Suppressor macrophage treated with lipopolysaccharide for 1 hour (primary cell): ENCODE measurements around the gene MRGPRE.
"Not testable (repeated sequence)": the region's sequence is repeated elsewhere in the genome, so short reads cannot be mapped to it uniquely, and the experiment has no call there.

ENCODE experiments used
- DNase-seq, 3 donors: peaks; one replicate each; pipeline ENCODE4 v3.0.0-alpha.2; 2020 to 2022

MRGPRE gene, protein sequence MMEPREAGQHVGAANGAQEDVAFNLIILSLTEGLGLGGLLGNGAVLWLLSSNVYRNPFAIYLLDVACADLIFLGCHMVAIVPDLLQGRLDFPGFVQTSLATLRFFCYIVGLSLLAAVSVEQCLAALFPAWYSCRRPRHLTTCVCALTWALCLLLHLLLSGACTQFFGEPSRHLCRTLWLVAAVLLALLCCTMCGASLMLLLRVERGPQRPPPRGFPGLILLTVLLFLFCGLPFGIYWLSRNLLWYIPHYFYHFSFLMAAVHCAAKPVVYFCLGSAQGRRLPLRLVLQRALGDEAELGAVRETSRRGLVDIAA

DNA sequence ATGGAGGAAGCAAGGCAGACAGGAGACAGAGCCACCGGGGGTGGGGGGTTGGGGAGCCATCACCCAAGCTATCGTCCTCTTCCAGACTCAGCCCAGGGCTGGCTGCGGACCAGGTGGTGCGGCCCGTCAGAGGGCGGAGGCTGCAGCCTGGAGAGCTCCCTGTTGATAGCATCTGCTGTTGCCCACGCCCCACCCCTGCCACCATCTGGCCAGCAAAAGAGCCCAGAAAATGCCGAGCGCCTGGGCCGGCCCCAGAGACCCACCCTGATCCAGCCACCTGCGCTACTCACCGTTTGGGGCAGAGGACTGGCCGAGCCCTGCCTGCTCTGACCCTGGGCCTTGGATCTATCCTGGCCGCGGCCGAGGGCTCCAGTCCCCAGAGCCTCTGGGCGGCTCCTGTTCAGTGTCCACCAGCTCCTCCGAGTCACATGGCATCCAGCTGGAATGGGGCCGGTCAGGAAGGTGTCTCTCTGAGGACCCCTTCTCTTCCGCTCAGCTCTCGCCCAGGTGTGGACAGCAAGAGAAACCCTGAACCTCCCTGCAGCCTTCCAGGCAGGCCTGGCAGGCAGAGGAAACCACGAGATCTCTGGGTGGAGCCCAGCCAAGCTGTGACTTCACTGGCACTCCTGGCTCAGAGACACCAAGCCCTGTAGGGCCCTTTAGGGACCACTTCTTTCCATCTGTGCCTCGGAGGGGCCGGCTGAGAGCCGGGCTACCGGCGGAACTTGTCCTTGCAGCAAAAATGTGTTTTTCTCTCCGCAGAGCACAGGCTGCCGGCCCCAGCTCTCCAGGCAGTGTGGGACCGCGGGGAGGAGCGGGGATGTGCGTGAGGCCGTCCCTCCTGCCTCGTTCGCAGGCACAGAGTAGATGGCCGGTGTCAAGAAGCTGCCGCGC is at the start of gene MRGPRE:
TSS of gene MRGPRE (minus strand) at position 567 of the 894 bp plus-strand sequence. CDS start 3,618 bp downstream, outside the sequence.
- DNase-seq: no peak

DNA sequence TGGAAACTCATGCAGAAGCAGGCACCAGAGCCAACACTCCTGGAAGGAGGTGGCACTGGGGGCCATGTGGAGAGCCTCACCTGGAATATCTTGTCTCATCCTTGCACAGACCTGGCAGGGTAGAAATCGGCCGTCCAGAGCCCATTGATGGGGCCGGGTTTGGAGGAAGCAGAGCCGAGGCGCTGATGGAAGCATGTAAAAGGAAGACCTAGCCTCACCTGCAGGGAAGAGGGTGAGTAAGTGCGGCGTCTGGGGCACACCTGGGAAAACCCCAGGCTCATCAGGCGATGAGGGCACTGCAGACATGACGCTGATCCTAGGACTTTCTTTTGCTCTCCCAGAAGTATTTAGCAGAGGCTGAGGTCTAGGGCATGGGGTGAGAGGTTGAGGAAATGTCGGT is 48.9 kb upstream of the MRGPRE start:
- DNase-seq: not testable (repeated sequence)

DNA sequence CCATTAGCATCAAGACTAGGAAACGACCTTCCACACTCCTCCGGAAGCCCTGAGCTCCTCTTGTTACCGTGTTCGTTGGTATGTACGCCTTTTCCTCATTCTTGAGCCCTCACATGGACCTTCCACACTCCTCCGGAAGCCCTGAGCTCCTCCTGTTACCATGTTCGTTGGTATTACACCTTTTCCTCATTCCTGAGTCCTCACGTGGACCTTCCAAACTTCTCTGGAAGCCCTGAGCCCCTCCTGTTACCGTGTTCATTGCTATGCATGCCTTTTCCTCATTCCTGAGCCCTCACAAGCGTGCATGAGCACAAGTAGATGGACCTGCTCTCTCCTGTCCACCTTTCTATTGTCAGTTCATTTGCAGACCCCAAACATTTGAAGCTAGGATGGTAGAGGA is 48.4 kb upstream of the MRGPRE start:
- DNase-seq: not testable (repeated sequence)

DNA sequence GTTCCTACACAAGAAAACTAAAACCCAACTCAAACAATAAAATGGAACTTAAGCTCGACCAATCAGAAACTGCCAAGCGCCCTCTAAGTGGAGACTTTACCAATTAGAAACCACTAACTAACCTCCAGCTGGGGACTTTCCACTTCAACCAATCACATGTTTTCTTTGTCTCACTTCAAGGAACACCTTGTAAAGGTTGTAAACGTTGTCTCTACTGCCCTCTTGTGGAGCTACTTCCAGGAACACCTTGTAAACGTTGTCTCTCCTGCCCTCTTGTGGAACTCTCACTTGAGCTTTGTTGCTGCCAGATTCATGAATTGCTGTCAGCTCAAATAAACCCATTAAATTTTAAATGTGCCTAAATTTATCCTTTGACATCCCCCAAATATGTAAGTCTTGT is 46.7 kb upstream of the MRGPRE start:
- not testable (repeated sequence) for DNase-seq

DNA sequence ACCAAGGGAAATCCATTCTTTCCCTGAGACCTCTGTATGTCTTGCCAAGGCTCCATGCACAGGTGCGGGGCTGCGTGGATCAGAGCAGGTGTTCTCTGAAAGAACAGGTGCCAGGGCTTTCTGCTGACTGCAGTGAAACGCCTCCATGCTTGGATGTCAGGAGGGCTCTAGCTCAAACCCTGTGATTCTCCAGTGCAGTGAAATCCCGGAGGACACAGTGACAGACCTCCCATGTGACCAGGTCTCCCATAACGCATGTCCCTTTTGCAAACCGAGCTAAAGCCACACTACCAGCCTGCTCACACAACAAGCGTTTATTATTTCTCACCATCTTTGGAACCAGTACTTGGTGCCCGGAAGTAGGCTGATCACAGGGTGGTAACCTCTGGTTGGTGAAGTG is 41.4 kb upstream of the MRGPRE start:
- not testable (repeated sequence) for DNase-seq

DNA sequence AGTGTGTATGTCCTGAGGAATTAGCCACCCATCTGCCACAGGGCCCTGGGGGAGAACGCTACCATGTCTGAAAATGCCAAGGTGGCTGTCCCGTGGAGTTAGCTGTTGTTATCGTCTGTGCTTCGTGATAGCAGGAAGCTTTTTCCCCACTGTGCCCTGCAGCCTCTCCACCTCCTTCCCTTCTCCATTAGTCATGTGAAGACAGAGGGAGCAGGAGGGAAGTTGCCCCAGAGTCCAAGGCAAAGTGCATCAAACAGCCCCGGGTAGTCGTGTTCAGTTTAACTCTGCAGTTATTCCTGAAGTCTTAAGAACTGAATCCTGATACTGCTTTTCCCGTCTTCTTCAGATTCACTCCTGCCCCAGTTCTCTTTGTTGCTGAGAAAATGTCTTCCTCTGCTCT is 30.3 kb upstream of the MRGPRE start:
- DNase-seq: not testable (repeated sequence)

DNA sequence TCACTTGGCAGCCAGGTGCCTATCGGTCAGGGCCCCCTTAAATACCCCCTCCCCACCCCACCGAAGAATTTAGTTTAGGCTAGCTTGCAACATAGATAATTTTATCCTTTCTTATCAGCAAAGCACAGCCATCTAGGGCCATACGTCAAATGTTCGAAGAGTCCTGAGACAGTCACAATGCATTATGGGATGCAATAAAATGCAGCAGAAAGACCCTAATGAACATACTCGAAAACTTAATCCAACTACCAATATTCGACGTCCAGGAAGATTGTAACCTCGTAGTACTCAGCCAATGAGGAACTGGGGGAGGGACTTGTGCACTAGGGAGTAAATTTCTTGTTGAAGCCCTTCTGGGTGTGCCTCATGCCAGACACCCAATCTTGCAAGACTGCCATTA is 29.6 kb upstream of the MRGPRE start:
- not testable (repeated sequence) for DNase-seq

DNA sequence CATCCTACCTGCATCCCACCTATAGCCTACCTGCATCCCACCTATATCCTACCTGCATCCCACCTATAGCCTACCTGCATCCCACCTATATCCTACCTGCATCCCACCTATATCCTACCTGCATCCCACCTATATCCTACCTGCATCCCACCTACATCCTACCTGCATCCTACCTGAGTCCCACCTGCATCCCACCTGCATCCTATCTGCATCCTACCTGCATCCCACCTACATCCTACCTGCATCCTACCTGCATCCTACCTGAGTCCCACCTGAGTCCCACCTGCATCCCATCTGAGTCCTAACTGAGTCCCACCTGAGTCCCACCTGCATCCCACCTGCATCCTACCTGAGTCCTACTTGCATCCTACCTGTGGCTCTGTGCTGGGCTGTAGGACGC is 25.3 kb upstream of the MRGPRE start:
- DNase-seq: not testable (repeated sequence)

DNA sequence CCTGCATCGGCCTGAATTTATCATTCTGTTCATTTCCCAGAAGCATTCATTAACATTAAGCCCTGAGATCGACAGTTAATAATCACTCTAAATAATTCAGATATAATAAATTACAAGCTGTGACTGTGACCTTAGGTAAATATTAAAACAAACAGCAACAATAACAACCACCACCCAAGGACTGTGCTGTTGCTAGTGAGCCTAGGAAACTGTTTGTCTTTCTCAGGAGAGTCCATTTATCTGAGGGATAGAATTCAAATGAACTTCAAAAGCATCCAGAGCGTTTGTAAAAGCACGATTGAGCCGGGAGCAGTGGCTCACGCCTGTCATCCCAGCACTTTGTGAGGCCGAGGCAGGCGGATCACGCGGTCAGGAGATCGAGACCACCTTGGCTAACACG is 23.0 kb upstream of the MRGPRE start:
- DNase-seq: not testable (repeated sequence)

DNA sequence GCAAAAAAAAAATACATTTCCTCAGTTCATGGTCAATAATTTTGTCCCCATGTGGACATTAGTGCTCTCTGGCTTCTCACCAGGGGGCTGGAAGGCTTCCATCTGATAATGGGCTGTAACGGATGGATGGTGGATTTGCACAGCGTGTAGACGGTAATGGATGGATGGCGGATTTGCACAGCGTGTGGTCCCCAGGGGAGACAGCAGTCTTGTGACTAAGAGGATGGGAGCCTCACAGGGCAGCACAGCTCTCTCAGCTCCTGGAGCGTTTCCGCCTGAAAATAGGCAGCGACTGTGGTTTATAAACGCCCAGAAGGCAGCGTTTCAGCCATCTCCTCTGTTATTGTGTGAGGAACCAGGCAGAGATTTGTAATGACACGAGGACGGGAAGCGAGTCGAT is 22.6 kb upstream of the MRGPRE start:
- DNase-seq: not testable (repeated sequence)

DNA sequence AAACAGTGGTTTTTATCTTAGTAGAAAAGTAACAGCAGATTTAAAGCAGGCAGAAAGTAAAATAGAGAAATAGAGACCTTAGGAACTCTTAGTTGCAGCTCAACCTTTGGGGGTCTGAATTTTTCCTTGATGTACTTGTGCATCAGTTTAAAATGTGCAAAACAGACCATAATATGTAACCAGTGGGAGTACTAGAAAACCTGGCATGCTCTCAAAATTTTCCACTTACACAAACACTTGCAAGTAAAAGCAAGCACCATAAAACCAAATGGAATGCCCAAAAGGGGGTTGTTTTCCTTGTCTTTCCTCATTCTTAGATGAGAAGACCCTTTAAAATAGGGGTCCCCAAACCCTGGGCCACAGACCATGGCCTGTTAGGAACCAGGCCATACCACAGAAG is 12.9 kb upstream of the MRGPRE start:
- no peak for DNase-seq

DNA sequence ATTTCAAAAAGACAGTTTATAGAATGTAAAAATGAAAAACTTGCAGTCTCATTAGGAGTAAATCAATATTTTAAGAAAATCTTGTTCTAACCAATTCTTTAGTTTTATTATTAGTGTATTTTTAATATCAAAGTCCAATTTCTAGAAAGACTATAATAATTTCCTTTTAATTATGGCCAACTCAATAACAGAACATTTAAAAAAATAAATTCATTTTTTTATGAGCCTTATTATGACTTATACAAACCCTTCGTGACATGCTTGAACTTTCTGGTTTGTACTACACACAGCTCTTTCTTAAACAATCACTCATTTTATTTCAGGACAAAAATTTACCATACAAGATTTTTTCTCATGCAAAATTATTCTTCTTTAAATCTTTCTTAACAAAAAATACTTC is 11.7 kb upstream of the MRGPRE start:
- DNase-seq: no peak

DNA sequence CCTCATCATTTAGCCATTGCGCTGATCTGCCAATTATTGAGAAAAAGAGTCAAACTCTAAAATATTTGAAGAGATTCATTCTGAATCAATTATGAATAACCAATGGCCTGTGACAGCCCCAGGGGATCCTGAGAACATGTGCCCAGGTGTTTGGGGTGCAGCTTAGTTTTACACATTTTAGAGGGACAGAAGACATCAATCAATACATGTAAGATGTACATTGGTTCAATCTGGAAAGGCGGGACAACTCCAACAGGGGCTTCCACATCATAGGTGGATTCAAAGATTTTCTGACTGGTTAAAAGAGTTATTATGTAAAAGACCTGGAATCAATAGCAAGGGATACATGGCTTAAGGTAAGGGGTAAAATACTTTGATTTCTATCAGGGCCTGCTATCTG is 4.9 kb upstream of the MRGPRE start:
- DNase-seq: no peak

DNA sequence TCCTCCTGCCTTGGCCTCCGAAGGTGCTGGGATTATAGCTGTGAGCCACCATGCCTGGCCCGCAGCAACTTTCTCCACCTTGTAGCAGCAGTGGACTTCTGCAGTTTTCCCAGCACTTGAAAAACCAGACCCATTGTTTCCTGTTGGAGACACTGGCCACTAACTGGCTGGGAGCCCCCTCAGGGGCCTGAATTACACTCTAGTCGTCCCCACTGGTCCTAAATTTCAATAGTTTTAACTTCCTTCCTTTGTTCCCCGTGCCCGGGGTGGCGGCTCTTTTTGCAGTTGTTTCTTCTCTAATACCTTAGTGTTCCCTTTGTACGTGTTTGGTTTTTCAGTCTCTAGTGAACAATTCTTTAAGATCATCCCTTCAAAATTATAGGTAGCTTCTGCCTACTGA is 2.6 kb upstream of the MRGPRE start:
- no peak for DNase-seq

DNA sequence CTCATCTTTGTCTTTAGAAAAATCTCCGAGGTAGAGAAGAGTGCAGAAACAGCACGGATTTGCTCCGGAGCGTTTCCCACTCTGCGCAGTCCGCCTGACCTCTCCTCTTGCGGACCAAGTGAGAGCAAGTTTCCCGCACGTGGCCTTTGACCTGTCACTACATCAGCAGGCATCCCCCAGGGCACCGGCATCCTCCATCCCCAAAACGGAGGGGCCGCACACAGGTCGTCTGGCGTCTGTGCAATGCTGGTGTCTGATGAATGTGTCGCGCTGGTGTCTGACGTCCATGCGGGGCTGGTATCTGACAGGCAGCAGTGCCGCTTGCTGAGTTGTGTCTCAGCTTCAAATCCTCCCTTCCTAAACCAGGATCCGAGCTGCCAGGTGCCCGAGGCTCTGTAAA is 739 bp upstream of the MRGPRE start:
- no peak for DNase-seq

DNA sequence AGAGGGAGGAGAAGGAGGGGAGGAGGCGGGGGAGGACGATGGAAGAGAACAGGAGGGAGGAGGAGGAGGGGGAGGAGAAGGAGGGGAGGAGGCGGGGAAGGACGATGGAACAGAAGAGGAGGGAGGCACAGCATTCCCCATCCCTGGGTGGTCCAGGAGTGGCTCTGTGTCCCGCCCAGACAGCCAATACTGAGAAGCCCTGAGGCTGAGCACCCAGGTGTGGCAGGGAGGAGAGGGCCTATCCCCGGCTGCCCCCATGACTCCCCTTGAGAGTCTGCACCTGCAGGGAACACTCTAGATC is 717 bp downstream of the MRGPRE start:
- no peak for DNase-seq

DNA sequence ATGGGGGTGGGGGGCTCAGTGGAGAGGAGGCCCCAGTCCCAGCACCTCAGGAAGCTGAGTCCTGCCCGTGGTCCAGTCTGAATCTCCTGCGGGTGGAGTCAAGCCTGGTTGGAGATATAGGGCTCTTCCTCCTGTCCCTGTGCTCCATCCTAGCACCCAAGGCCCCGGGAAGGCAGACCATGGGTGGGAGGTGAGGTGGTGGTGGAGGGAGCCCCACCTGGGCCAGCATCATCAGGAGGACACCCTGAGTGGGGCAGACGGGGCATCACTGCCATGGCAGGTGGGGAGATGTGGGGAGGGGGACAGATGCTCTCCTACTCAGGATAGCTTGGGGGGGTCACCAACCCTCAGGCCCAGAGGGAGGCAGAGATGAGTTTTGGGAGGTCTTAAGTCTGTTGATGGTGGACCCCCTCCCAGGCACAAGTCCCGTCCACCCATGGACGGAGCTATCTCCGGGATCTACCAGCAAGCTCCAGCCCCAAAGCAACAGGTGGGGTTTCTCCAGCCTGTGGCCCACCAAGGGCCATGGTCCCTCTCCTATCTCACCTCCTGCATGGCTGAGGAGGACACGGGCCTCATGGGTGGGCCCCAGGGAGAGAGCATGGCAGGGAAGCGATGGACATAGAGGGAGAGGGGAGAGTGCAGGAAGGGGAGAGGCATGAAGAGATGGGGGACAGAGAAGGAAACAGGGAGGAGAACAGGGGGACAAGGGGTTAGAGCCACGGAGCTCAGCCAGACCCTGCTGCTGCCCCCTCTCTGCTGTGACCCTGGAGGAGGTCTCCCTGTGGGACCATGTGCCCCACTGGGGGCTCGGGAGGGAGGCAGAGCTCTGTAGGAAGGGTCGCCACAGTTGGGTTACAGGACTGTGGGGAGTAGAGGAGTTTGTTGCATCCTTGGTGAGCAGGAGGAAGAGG is 1.3 kb downstream of the MRGPRE start:
- DNase-seq: no peak

DNA sequence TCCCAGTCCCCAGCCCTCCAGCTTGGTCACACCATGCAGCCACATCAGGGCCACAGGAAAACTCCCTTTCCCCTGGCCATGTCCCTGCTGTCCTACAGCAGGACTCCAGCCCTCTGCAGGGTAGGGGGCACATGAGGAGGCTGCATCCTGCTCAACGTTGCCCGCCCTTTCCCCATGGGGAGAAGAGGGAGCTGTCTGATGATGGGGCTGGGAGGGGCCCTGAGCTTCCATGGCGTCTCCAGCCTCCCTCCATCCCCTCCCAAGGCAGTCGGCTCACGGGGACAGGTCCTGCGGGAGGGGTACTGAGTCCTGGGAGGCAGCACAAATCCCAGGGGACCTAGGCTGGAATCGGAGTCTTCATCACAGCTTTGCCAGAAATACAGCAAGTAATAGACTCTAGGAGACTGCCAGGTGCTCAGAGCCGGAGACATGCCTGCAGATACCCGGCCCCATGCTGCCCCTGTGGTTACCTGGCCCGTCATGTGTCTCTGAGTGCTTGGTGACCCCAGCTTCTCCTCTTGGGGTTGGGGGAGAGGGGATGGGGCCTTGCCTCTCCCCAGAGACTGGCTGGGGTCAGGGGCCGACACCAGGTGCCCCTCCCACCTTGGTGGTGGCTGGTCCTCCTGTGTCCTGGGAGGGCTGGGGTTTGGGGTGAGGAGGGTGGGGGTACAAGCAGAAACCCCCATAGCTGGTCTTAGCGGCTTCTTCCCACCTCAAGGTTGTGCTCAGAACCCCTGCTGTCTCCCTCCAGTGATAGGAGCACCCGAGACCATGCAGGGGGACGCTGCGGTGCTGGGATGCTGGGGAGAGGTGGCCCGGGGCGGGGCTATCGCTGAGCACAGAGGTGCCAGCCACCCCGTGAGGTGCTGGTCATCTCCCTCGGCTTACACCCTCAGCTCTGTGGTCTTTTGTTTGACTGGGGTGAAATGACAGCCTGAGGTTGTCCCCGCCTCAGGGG is 2.3 kb downstream of the MRGPRE start:
- no peak for DNase-seq

DNA sequence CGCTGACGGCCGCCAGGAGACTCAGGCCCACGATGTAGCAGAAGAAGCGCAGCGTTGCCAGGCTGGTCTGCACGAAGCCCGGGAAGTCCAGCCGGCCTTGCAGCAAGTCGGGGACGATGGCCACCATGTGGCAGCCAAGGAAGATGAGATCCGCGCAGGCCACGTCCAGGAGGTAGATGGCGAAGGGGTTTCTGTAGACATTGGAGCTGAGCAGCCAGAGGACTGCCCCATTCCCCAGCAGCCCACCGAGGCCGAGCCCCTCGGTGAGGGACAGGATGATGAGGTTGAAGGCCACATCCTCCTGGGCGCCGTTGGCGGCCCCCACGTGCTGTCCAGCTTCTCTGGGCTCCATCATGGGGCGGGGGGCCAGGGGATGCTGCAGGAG is 3.8 kb downstream of the MRGPRE start:
- DNase-seq: no peak

DNA sequence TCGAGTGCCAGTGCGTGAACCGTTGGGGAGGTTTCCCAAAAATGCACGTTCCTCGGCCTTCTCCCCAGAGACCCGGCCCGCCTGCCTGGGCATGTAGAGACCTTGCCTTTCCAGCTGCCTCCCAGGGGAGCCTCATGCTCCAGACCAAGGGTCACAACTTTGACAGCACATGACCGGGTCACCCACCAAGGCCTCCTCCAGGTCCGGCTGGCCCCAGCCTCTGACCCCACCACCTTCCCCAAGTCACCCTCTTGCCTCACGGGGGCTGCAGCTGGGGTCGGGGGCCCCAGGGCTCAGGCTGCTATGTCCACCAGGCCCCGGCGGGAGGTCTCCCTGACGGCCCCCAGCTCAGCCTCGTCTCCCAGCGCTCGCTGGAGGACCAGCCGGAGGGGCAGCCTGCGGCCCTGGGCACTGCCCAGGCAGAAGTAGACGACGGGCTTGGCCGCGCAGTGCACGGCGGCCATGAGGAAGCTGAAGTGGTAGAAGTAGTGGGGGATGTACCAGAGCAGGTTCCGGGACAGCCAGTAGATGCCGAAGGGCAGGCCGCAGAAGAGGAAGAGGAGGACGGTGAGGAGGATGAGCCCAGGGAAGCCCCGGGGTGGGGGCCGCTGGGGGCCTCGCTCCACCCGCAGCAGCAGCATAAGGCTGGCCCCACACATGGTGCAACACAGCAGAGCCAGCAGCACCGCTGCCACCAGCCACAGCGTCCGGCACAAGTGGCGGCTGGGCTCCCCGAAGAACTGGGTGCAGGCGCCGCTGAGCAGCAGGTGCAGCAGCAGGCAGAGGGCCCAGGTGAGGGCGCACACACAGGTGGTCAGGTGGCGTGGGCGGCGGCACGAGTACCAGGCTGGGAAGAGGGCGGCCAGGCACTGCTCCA is 4.4 kb downstream of the MRGPRE start:
- DNase-seq: peak in 1 of 3 donors; percentile 6
